Calu3 (cell line): ENCODE results near the gene KCNA2. TPM values are rescaled to one million over a fixed set of nuclear protein-coding genes. Genes with fewer than 3 reads are reported as not detected.

ENCODE experiments used
- BruUV-seq: library from RNA; stranded (reverse); fragments of 400-500 nt; replicated peaks from 2 replicates; lab custom pipeline; 2021; lab: Mats Ljungman, UMichigan
- CTCF ChIA-PET: fragments of 300-600 bp; sonication (Branson Sonifier 250); formaldehyde crosslinking; loops from one replicate; lab custom pipeline; 2022; ENCODE audit warnings: antibody characterized with exemption; lab: Charles Lee
- DNase-seq: peaks from one replicate; pipeline ENCODE4 v3.0.0; 2022
- H3K27ac Mint-ChIP-seq: one replicate; pipeline ENCODE4 v1.8.0; 2022; ENCODE audit warnings: mixed read lengths; ENCODE audit not compliant: unreplicated experiment
- H3K27me3 Mint-ChIP-seq: one replicate; pipeline ENCODE4 v1.8.0; 2022; ENCODE audit warnings: mixed read lengths; ENCODE audit not compliant: unreplicated experiment
- H3K36me3 Mint-ChIP-seq: one replicate; pipeline ENCODE4 v1.8.0; 2022; ENCODE audit warnings: mild to moderate bottlenecking, moderate library complexity, mixed read lengths; ENCODE audit not compliant: insufficient read depth, unreplicated experiment
- H3K4me1 Mint-ChIP-seq: one replicate; pipeline ENCODE4 v1.8.0; 2022; ENCODE audit warnings: mild to moderate bottlenecking, low read depth, mixed read lengths; ENCODE audit not compliant: unreplicated experiment
- H3K4me3 Mint-ChIP-seq: one replicate; pipeline ENCODE4 v1.8.0; 2022; ENCODE audit warnings: mild to moderate bottlenecking, low read depth, moderate library complexity, mixed read lengths; ENCODE audit not compliant: unreplicated experiment
- H3K9me3 Mint-ChIP-seq: one replicate; pipeline ENCODE4 v1.8.0; 2022; ENCODE audit warnings: low read depth, mixed read lengths; ENCODE audit not compliant: unreplicated experiment
- intact Hi-C: fragments of 100-400 bp; cut with micrococcal nuclease; formaldehyde crosslinking; loops from one replicate; pipeline ENCODE4 v1.10.0; 2022; ENCODE audit not compliant: unreplicated experiment
- total RNA-seq: library from RNA; stranded (reverse); gene quantifications from 2 replicates; pipeline ENCODE4 v1.2.3, GENCODE V29; 2022
- TF ChIP-seq, protein P1 (sequence below): fragments of 200-600 bp; IDR thresholded peaks from one replicate; pipeline ENCODE4 v1.8.0; 2022; ENCODE audit warnings: antibody characterized with exemption; ENCODE audit not compliant: unreplicated experiment

KCNA2 gene
- total RNA-seq, 1 experiment from 2014 or later: not detected

GRCh38 chr1:110635434-110635833, 29.3 kb upstream of the KCNA2 start:
- Mint-ChIP-seq H3K4me3 (no peak overlapping the region), H3K27ac (peak overlapping the region; percentile 4), H3K27me3 (peaks cover 45% of the 10 kb centered on the region), H3K9me3 (no peaks in the 10 kb centered on the region), H3K36me3 (no peaks in the 10 kb centered on the region), H3K4me1 (peaks cover 18% of the 10 kb centered on the region)
- TF ChIP-seq, protein P1, sequence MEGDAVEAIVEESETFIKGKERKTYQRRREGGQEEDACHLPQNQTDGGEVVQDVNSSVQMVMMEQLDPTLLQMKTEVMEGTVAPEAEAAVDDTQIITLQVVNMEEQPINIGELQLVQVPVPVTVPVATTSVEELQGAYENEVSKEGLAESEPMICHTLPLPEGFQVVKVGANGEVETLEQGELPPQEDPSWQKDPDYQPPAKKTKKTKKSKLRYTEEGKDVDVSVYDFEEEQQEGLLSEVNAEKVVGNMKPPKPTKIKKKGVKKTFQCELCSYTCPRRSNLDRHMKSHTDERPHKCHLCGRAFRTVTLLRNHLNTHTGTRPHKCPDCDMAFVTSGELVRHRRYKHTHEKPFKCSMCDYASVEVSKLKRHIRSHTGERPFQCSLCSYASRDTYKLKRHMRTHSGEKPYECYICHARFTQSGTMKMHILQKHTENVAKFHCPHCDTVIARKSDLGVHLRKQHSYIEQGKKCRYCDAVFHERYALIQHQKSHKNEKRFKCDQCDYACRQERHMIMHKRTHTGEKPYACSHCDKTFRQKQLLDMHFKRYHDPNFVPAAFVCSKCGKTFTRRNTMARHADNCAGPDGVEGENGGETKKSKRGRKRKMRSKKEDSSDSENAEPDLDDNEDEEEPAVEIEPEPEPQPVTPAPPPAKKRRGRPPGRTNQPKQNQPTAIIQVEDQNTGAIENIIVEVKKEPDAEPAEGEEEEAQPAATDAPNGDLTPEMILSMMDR: no peak
- BruUV-seq: no TSS peak
- intact Hi-C loops: no loop called here
- CTCF ChIA-PET: interaction anchor here (0.7 to 1.1 kb wide), 2 partner anchors 16 to 132 kb away, joined by 8 to 13 read pairs; no protein-coding TSS in a partner anchor
- no peak for DNase-seq

DNA sequence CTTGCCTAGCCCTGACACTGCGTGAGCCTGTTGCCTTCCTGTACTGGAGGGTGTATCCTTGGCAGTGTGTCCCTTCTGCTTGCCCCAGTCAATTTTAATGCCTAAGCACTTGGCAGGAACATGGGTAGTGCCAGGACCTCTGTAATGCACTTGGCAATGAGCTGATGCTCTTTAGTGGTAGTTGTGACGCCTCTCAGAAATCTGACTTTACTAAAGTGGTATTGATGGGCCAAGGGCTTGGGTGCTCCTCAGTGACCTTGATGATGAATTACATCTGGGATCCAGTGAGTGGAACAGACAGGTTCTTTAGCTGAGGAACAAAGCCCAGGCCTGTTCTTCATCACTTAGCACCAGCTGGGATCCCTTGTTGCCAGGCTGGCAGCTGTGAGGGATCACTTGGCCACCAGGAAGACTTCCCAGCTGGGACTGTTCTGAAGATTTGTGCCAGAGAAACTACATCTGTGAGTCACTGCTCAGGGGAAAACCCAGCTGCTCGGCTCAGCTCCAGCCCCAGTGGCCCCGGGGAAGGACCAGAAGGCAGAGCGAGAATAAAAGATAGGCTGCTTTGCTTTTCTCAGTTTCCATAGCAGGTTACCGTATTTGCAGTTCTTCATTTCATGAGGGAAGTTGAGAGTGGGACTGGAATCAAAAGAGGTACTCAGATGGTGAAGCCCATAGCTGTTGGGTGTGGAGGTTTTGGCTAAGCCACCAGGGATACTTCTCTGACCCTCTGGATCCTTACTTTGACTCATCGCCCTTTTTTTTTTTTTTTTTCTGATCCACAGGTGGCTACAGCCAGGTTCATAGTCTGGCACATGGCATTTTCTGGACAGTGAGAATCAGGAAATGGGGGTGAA, 28.5 kb upstream of the KCNA2 start:
- Mint-ChIP-seq H3K9me3 (no peaks in the 10 kb centered on the region), H3K4me3 (no peak overlapping the region), H3K27me3 (peaks cover 37% of the 10 kb centered on the region), H3K4me1 (peaks cover 10% of the 10 kb centered on the region), H3K27ac (peak overlapping the region; percentile 4), H3K36me3 (no peaks in the 10 kb centered on the region)
- CTCF ChIA-PET: interaction anchor here (0.5 to 1.1 kb wide), 4 partner anchors 15 to 449 kb away, joined by 6 to 13 read pairs (median 8); no protein-coding TSS in a partner anchor
- TF ChIP-seq, protein P1: no peak
- peak; percentile 66 for DNase-seq
- intact Hi-C loops: no loop called here
- BruUV-seq: no TSS peak

DNA sequence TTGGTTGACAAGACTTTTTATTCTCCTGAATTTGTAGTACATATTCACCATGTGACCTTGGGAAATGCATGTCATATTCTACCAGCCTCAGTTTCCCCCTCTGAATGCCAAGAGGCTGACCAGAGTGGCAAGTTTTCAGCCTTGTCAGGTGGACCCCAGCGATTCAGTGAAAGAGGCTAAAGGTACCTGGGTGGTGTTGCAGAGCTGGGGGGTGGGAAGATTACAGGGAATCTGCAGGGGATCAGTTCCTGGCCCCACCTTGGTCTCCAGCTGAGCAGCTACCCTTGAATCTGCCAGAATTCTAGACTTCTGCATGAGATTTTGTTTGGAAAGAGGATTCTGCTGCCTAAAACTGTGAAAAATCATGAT, 27.9 kb upstream of the KCNA2 start:
- Mint-ChIP-seq H3K9me3 (no peaks in the 10 kb centered on the region), H3K27me3 (peaks cover 31% of the 10 kb centered on the region), H3K27ac (no peak overlapping the region), H3K4me1 (peaks cover 8% of the 10 kb centered on the region), H3K4me3 (no peak overlapping the region), H3K36me3 (no peaks in the 10 kb centered on the region)
- DNase-seq: no peak
- CTCF ChIA-PET: interaction anchor here (0.7 to 1.1 kb wide), 2 partner anchors 15 to 131 kb away, joined by 5 to 8 read pairs; no protein-coding TSS in a partner anchor
- no TSS peak for BruUV-seq
- intact Hi-C loops: no loop called here
- TF ChIP-seq, protein P1: no peak

GRCh38 chr1:110633646-110634030, 27.5 kb upstream of the KCNA2 start:
- CTCF ChIA-PET: interaction anchor here (0.7 kb wide), 1 partner anchor 132 kb away, joined by 5 read pairs; no protein-coding TSS in a partner anchor
- no peak overlapping the region for H3K4me3 Mint-ChIP-seq
- DNase-seq: no peak
- TF ChIP-seq, protein P1: no peak
- no peak overlapping the region for H3K27ac Mint-ChIP-seq
- peaks cover 8% of the 10 kb centered on the region for H3K4me1 Mint-ChIP-seq
- intact Hi-C loops: no loop called here
- BruUV-seq: no TSS peak
- no peaks in the 10 kb centered on the region for H3K36me3 Mint-ChIP-seq
- H3K27me3 Mint-ChIP-seq: peaks cover 27% of the 10 kb centered on the region
- no peaks in the 10 kb centered on the region for H3K9me3 Mint-ChIP-seq
